Neural cell (in vitro differentiated cells): ENCODE measurements around the gene KCNJ3. TPM values are rescaled to one million over a fixed set of nuclear protein-coding genes. Genes with fewer than 3 reads are reported as not detected.
A peak's percentile ranks its signal among the peaks of the same experiment; 100 is the strongest.

Experiments
- H2AFZ ChIP-seq: fragments of 200-600, 300-800 bp; sonication (generic), shearing (Covaris generic); 2 replicates; pipeline ENCODE4 v1.6.0; 2014; ENCODE audit warnings: low read depth, mild to moderate bottlenecking, antibody characterized with exemption, low read length, moderate library complexity
- H3F3A ChIP-seq: fragments of 200-600 bp; shearing (Covaris generic); 2 replicates; pipeline ENCODE4 v1.6.1; 2016; ENCODE audit warnings: mild to moderate bottlenecking, moderate library complexity, mixed read lengths, antibody characterized with exemption, low read length; ENCODE audit not compliant: insufficient read depth, poor library complexity, severe bottlenecking
- H3K27ac ChIP-seq: fragments of 200-600, 300-800 bp; sonication (generic), shearing (Covaris generic); 2 replicates; pipeline ENCODE4 v1.5.1; 2014; ENCODE audit warnings: mild to moderate bottlenecking, low read length, moderate library complexity
- H3K27me3 ChIP-seq: fragments of 300-800, 200-600 bp; sonication (generic), shearing (Covaris generic); 2 replicates; pipeline ENCODE4 v1.6.0; 2014; ENCODE audit warnings: mild to moderate bottlenecking, low read depth, low read length, moderate library complexity; ENCODE audit not compliant: insufficient read depth
- H3K36me3 ChIP-seq: fragments of 300-800, 200-600 bp; sonication (generic), shearing (Covaris generic); 2 replicates; pipeline ENCODE4 v1.5.1; 2014; ENCODE audit warnings: mild to moderate bottlenecking, antibody characterized with exemption, low read length, moderate library complexity; ENCODE audit not compliant: insufficient read depth
- H3K4me2 ChIP-seq: fragments of 300-800, 200-600 bp; sonication (generic), shearing (Covaris generic); 2 replicates; pipeline ENCODE4 v1.6.0; 2014; ENCODE audit warnings: mild to moderate bottlenecking, low read length
- H3K4me3 ChIP-seq: fragments of 300-800, 200-600 bp; sonication (generic), shearing (Covaris generic); 2 replicates; pipeline ENCODE4 v1.5.1; 2014; ENCODE audit warnings: mild to moderate bottlenecking, low read length, moderate library complexity
- H3K79me2 ChIP-seq: fragments of 200-600 bp; shearing (Covaris generic); replicated peaks from 2 replicates; pipeline ENCODE4 v1.6.0; 2014; ENCODE audit warnings: mild to moderate bottlenecking, low read length, moderate library complexity; ENCODE audit not compliant: insufficient read depth
- H3K9ac ChIP-seq: fragments of 300-800, 200-600 bp; sonication (generic), shearing (Covaris generic); 2 replicates; pipeline ENCODE4 v1.6.1; 2016; ENCODE audit warnings: mild to moderate bottlenecking, low read length, mixed read lengths
- H3K9me2 ChIP-seq: fragments of 200-600 bp; shearing (Covaris generic); 2 replicates; pipeline ENCODE4 v1.6.1; 2016; ENCODE audit warnings: mild to moderate bottlenecking, low read length, mixed read lengths; ENCODE audit not compliant: insufficient read depth
- H3K9me3 ChIP-seq: fragments of 200-600, 300-800 bp; sonication (generic), shearing (Covaris generic); 2 replicates; pipeline ENCODE4 v1.6.1; 2016; ENCODE audit warnings: mild to moderate bottlenecking, mixed run types, low read length, moderate library complexity, mixed read lengths
- H4K20me1 ChIP-seq: fragments of 200-600 bp; shearing (Covaris generic); 2 replicates; pipeline ENCODE4 v1.6.1; 2016; ENCODE audit warnings: mild to moderate bottlenecking, mixed run types; ENCODE audit not compliant: insufficient read depth
- EP300 ChIP-seq: fragments of 450-650 bp; conservative IDR thresholded peaks from 2 replicates; pipeline ENCODE4 v1.6.1; 2014; ENCODE audit warnings: antibody characterized with exemption, mild to moderate bottlenecking, moderate library complexity; ENCODE audit not compliant: poor library complexity, severe bottlenecking
- EZH2 ChIP-seq: fragments of 200-600, 300-800 bp; shearing (Covaris generic), sonication (generic); IDR thresholded peaks from 2 replicates; pipeline ENCODE4 v1.6.1; 2014; ENCODE audit warnings: antibody characterized with exemption, low read length, borderline replicate concordance, mild to moderate bottlenecking; ENCODE audit not compliant: insufficient read depth, poor library complexity, severe bottlenecking
- MXI1 ChIP-seq: fragments of 450-650 bp; conservative IDR thresholded peaks from 2 replicates; pipeline ENCODE4 v1.6.1; 2014; ENCODE audit warnings: antibody characterized with exemption, mild to moderate bottlenecking; ENCODE audit not compliant: poor library complexity, severe bottlenecking
- POLR2AphosphoS5 ChIP-seq: IDR thresholded peaks from 2 replicates; pipeline ENCODE4 v1.6.1; 2012
- RAD21 ChIP-seq: fragments of 450-650 bp; conservative IDR thresholded peaks from 2 replicates; pipeline ENCODE4 v1.6.1; 2014; ENCODE audit warnings: antibody characterized with exemption, mild to moderate bottlenecking, moderate library complexity
- SMC3 ChIP-seq: fragments of 450-650 bp; conservative IDR thresholded peaks from 2 replicates; pipeline ENCODE4 v1.6.1; 2014; ENCODE audit warnings: antibody characterized with exemption, mild to moderate bottlenecking, moderate library complexity; ENCODE audit not compliant: poor library complexity
- TAF1 ChIP-seq: IDR thresholded peaks from 2 replicates; pipeline ENCODE4 v1.6.1; 2012; ENCODE audit warnings: low read depth
- polyA plus RNA-seq: library from polyadenylated mRNA; depleted of rRNA; stranded (reverse); fragments of >200 nt; gene quantifications from 2 replicates; pipeline ENCODE4 v1.2.3, GENCODE V29; 2014
- TF ChIP-seq, protein P1 (sequence below): fragments of 450-650 bp; IDR thresholded peaks from 2 replicates; pipeline ENCODE4 v1.5.1; 2014; ENCODE audit warnings: antibody characterized with exemption, mild to moderate bottlenecking, moderate library complexity; ENCODE audit not compliant: poor library complexity, severe bottlenecking
- TF ChIP-seq, protein P2 (sequence below): IDR thresholded peaks from 2 replicates; pipeline ENCODE4 v1.6.1; 2012; ENCODE audit warnings: borderline replicate concordance

The KCNJ3 gene
- polyA plus RNA-seq, 1 donor from 2014 or later = 0.68 TPM

DNA sequence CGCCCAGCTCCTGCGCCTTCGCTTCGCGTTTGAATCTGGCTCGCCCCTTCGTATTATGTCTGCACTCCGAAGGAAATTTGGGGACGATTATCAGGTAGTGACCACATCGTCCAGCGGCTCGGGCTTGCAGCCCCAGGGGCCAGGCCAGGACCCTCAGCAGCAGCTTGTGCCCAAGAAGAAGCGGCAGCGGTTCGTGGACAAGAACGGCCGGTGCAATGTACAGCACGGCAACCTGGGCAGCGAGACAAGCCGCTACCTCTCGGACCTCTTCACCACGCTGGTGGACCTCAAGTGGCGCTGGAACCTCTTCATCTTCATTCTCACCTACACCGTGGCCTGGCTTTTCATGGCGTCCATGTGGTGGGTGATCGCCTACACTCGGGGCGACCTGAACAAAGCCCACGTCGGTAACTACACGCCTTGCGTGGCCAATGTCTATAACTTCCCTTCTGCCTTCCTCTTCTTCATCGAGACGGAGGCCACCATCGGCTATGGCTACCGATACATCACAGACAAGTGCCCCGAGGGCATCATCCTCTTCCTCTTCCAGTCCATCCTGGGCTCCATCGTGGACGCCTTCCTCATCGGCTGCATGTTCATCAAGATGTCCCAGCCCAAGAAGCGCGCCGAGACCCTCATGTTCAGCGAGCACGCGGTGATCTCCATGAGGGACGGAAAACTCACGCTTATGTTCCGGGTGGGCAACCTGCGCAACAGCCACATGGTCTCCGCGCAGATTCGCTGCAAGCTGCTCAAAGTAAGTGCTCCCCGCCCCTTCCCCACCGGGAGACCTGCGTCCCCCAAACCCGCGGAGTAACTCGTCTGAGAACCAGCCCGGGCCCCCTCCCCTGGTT is 453 bp downstream of the KCNJ3 start:
- Histone ChIP-seq H3K9ac (no peak overlapping the region), H3K36me3 (no peaks in the 10 kb centered on the region), H4K20me1 (no peaks in the 10 kb centered on the region), H3K27ac (no peak overlapping the region), H3K9me2 (no peaks in the 10 kb centered on the region), H3K9me3 (no peaks in the 10 kb centered on the region), H3F3A (no peaks in the 10 kb centered on the region), H3K4me3 (peak overlapping the region; percentile 71), H3K4me2 (no peak overlapping the region), H3K27me3 (peaks cover 24% of the 10 kb centered on the region), H3K79me2 (no peaks in the 10 kb centered on the region), H2AFZ (no peak overlapping the region)
- TF ChIP-seq RAD21 (no peak), EP300 (no peak), TAF1 (no peak), MXI1 (no peak), EZH2 (no peak), SMC3 (no peak), POLR2AphosphoS5 (no peak)
- TF ChIP-seq, protein P1, sequence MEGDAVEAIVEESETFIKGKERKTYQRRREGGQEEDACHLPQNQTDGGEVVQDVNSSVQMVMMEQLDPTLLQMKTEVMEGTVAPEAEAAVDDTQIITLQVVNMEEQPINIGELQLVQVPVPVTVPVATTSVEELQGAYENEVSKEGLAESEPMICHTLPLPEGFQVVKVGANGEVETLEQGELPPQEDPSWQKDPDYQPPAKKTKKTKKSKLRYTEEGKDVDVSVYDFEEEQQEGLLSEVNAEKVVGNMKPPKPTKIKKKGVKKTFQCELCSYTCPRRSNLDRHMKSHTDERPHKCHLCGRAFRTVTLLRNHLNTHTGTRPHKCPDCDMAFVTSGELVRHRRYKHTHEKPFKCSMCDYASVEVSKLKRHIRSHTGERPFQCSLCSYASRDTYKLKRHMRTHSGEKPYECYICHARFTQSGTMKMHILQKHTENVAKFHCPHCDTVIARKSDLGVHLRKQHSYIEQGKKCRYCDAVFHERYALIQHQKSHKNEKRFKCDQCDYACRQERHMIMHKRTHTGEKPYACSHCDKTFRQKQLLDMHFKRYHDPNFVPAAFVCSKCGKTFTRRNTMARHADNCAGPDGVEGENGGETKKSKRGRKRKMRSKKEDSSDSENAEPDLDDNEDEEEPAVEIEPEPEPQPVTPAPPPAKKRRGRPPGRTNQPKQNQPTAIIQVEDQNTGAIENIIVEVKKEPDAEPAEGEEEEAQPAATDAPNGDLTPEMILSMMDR = no peak
- TF ChIP-seq, protein P2, sequence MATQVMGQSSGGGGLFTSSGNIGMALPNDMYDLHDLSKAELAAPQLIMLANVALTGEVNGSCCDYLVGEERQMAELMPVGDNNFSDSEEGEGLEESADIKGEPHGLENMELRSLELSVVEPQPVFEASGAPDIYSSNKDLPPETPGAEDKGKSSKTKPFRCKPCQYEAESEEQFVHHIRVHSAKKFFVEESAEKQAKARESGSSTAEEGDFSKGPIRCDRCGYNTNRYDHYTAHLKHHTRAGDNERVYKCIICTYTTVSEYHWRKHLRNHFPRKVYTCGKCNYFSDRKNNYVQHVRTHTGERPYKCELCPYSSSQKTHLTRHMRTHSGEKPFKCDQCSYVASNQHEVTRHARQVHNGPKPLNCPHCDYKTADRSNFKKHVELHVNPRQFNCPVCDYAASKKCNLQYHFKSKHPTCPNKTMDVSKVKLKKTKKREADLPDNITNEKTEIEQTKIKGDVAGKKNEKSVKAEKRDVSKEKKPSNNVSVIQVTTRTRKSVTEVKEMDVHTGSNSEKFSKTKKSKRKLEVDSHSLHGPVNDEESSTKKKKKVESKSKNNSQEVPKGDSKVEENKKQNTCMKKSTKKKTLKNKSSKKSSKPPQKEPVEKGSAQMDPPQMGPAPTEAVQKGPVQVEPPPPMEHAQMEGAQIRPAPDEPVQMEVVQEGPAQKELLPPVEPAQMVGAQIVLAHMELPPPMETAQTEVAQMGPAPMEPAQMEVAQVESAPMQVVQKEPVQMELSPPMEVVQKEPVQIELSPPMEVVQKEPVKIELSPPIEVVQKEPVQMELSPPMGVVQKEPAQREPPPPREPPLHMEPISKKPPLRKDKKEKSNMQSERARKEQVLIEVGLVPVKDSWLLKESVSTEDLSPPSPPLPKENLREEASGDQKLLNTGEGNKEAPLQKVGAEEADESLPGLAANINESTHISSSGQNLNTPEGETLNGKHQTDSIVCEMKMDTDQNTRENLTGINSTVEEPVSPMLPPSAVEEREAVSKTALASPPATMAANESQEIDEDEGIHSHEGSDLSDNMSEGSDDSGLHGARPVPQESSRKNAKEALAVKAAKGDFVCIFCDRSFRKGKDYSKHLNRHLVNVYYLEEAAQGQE = no peak

DNA sequence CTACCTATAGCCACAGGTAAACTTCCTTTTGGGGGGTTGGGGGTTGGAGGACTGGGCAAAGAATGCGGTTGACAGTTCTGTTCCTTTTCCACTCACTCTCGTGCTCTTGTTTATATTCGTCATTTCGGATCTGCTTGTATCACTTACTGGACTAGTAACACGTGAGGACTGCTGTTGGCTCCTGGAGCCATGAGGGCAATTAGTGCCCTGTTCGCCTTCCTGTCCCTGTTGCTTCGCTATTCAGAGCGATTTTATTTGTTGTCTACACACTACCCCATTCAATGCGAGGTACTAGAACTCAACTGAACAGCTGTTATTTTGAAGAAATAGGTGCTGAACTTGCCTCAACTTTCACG is 1.1 kb downstream of the KCNJ3 start:
- peaks cover 24% of the 10 kb centered on the region for H3K27me3 ChIP-seq
- H2AFZ ChIP-seq = no peak overlapping the region
- no peak overlapping the region for H3K4me2 ChIP-seq
- no peaks in the 10 kb centered on the region for H3K79me2 ChIP-seq
- H3K9me2 ChIP-seq = no peaks in the 10 kb centered on the region
- H3K4me3 ChIP-seq = no peak overlapping the region
- no peaks in the 10 kb centered on the region for H3K36me3 ChIP-seq
- TF ChIP-seq SMC3 (no peak), RAD21 (no peak), EP300 (no peak), TAF1 (no peak), MXI1 (no peak), POLR2AphosphoS5 (no peak), EZH2 (no peak)
- TF ChIP-seq, protein P1 = no peak
- TF ChIP-seq, protein P2 = no peak
- H4K20me1 ChIP-seq = no peaks in the 10 kb centered on the region
- no peaks in the 10 kb centered on the region for H3K9me3 ChIP-seq
- no peaks in the 10 kb centered on the region for H3F3A ChIP-seq
- H3K27ac ChIP-seq = no peak overlapping the region
- no peak overlapping the region for H3K9ac ChIP-seq
